HepG2 (cell line): Measurements from ENCODE around the gene KCNN2.

Source experiments
- ATF4 ChIP-seq, 2 experiments: fragments of 450-650 bp in 1 of 2; sonication (generic) in 1 of 2; formaldehyde crosslinking; IDR thresholded peaks; 2 replicates each; pipeline versions ENCODE4 v1.5.0 to v1.8.0; 2020 to 2022; ENCODE audit warnings: mild to moderate bottlenecking in 1 of 2, missing genetic modification reagents in 1 of 2
- CREB1 ChIP-seq, 2 experiments: fragments of 450-650 bp in 1 of 2; IDR thresholded peaks; 2 replicates each; pipeline ENCODE4 v1.6.1; 2016 to 2017; ENCODE audit warnings: control low read depth in 1 of 2, mild to moderate bottlenecking in 1 of 2, missing compliant biosample characterization in 1 of 2, missing genetic modification characterization in 1 of 2
- MLLT10 ChIP-seq: sonication (generic); formaldehyde crosslinking; IDR thresholded peaks from 2 replicates; pipeline ENCODE4 v1.4.0; 2020; ENCODE audit warnings: missing genetic modification reagents
- NONO ChIP-seq, 2 experiments: fragments of 450-650 bp in 1 of 2; sonication (generic) in 1 of 2; formaldehyde crosslinking in 1 of 2; IDR thresholded peaks in 1 of 2; conservative IDR thresholded peaks in 1 of 2; 2 replicates each; pipeline versions ENCODE4 v1.6.1 to v1.8.0; 2017 to 2022; ENCODE audit warnings: mild to moderate bottlenecking in 1 of 2, missing genetic modification reagents in 1 of 2, moderate library complexity in 1 of 2
- NR2C2 ChIP-seq: sonication (generic); formaldehyde crosslinking; IDR thresholded peaks from 2 replicates; pipeline ENCODE4 v1.4.0; 2020; ENCODE audit warnings: missing genetic modification reagents, mild to moderate bottlenecking, moderate library complexity, borderline replicate concordance
- REST ChIP-seq, 2 experiments: IDR thresholded peaks; 2 replicates each; pipeline ENCODE4 v1.6.1; 2011 to 2012; ENCODE audit warnings: low read length in 2 of 2, borderline replicate concordance in 1 of 2, low read depth in 1 of 2, mild to moderate bottlenecking in 1 of 2, moderate library complexity in 1 of 2
- ZKSCAN1 ChIP-seq: fragments of 150-350 bp; IDR thresholded peaks from 2 replicates; pipeline ENCODE4 v1.6.1; 2014; ENCODE audit warnings: low read length
- ZNF260 ChIP-seq: sonication (generic); formaldehyde crosslinking; IDR thresholded peaks from 2 replicates; pipeline ENCODE4 v1.4.0; 2020; ENCODE audit warnings: missing genetic modification reagents, low read depth, mild to moderate bottlenecking, borderline replicate concordance
- ZNF800 ChIP-seq: sonication (generic); formaldehyde crosslinking; IDR thresholded peaks from 2 replicates; pipeline ENCODE4 v1.4.0; 2020; ENCODE audit warnings: missing genetic modification reagents

- TF ChIP-seq ATF4 (CRISPR knock-in tag; IDR thresholded peaks at IDR 0.05) (no peak), ZKSCAN1 (no peak), CREB1 (IDR thresholded peaks at IDR 0.05) (no peak), CREB1 (CRISPR knock-in tag; IDR thresholded peaks at IDR 0.05) (no peak), NR2C2 (CRISPR knock-in tag) (no peak), REST (IDR thresholded peaks at IDR 0.05; ENCODE audit: borderline replicate concordance in 1 of 2, low read depth in 1 of 2, low read length in 2 of 2) (no peak), ZNF800 (CRISPR knock-in tag) (no peak), ZNF260 (CRISPR knock-in tag) (no peak), MLLT10 (CRISPR knock-in tag) (no peak), NONO (IDR thresholded peaks at IDR 0.05) (no peak), NONO (CRISPR knock-in tag; conservative IDR thresholded peaks at IDR 0.05) (no peak)
Observed at GRCh38 chr5:114415760-114416159, 53.9 kb downstream of the KCNN2 start.
